SU-DHL-6 (cell line): ENCODE data around the gene C10orf53.

Source experiments
- H2AFZ ChIP-seq: fragments of 200-600 bp; sonication (generic); 2 replicates; pipeline ENCODE4 v1.6.1; 2014; ENCODE audit warnings: low read depth, mild to moderate bottlenecking, moderate library complexity, mixed read lengths, antibody characterized with exemption, low read length; ENCODE audit not compliant: severe bottlenecking
- H3F3A ChIP-seq: fragments of 200-600 bp; shearing (Covaris generic); 2 replicates; pipeline ENCODE4 v1.6.0; 2016; ENCODE audit warnings: antibody characterized with exemption, mild to moderate bottlenecking; ENCODE audit not compliant: insufficient read depth
- H3K27ac ChIP-seq: fragments of 200-600 bp; sonication (generic); 2 replicates; pipeline ENCODE4 v1.5.1; 2016; ENCODE audit warnings: low read depth, mild to moderate bottlenecking, low read length, moderate library complexity, mixed read lengths
- H3K27me3 ChIP-seq: fragments of 200-600 bp; sonication (generic), shearing (Covaris generic); 2 replicates; pipeline ENCODE4 v1.6.0; 2014; ENCODE audit warnings: mild to moderate bottlenecking, low read length
- H3K36me3 ChIP-seq: fragments of 200-600 bp; sonication (generic); 2 replicates; pipeline ENCODE4 v1.6.1; 2014; ENCODE audit warnings: mild to moderate bottlenecking, low read length, mixed read lengths
- H3K4me2 ChIP-seq: fragments of 300-600, 200-600 bp; shearing (Covaris generic), sonication (generic); 2 replicates; pipeline ENCODE4 v1.6.0; 2014; ENCODE audit warnings: low read length, low read depth, mild to moderate bottlenecking; ENCODE audit not compliant: poor library complexity, severe bottlenecking
- H3K4me3 ChIP-seq: fragments of 200-600 bp; sonication (generic); 2 replicates; pipeline ENCODE4 v1.5.1; 2014; ENCODE audit warnings: antibody characterized with exemption, low read length, mild to moderate bottlenecking, mixed read lengths; ENCODE audit not compliant: insufficient read depth, poor library complexity, severe bottlenecking
- H3K79me2 ChIP-seq: fragments of 200-600 bp; sonication (generic); 2 replicates; pipeline ENCODE4 v1.6.1; 2014; ENCODE audit warnings: mild to moderate bottlenecking, low read length, moderate library complexity; ENCODE audit not compliant: insufficient read depth
- H3K9ac ChIP-seq: fragments of 200-600 bp; sonication (generic); 2 replicates; pipeline ENCODE4 v1.7.0; 2014; ENCODE audit warnings: mild to moderate bottlenecking, low read length
- H3K9me2 ChIP-seq: fragments of 200-600 bp; sonication (generic); replicated peaks from 2 replicates; pipeline ENCODE4 v1.6.1; 2014; ENCODE audit warnings: low read length; ENCODE audit not compliant: insufficient read depth
- H3K9me3 ChIP-seq: fragments of 200-600 bp; sonication (generic); 2 replicates; pipeline ENCODE4 v1.6.1; 2014; ENCODE audit warnings: low read length, mixed read lengths; ENCODE audit not compliant: insufficient read depth
- H4K20me1 ChIP-seq: fragments of 200-600 bp; sonication (generic); 2 replicates; pipeline ENCODE4 v1.6.1; 2014; ENCODE audit warnings: low read depth, mild to moderate bottlenecking, antibody characterized with exemption, low read length, moderate library complexity, mixed read lengths
- CTCF ChIP-seq: fragments of 200-600 bp; sonication (generic); IDR thresholded peaks from one replicate; pipeline ENCODE4 v1.5.1; 2017; ENCODE audit warnings: antibody characterized with exemption, mild to moderate bottlenecking, low read length, moderate library complexity; ENCODE audit not compliant: insufficient read depth, poor library complexity, severe bottlenecking
- EZH2phosphoT487 ChIP-seq: fragments of 200-600 bp; sonication (generic), shearing (Covaris generic); conservative IDR thresholded peaks from 2 replicates; pipeline ENCODE4 v1.6.1; 2018; ENCODE audit warnings: mild to moderate bottlenecking, antibody characterized with exemption, low read length, moderate library complexity, mixed read lengths

The C10orf53 gene

GRCh38 chr10:49679480-49679893 lies at the start of gene C10orf53:
TSS of gene C10orf53 (plus strand) at chr10:49679651. CDS start at chr10:49679698, 47 bp downstream.
- TF ChIP-seq EZH2phosphoT487 (no peak), CTCF (no peak)

GRCh38 chr10:49631975-49632374 lies 47.5 kb upstream of the C10orf53 start:
- Histone ChIP-seq H3K9me2 (no peaks in the 10 kb centered on the region), H4K20me1 (no peaks in the 10 kb centered on the region), H3K27me3 (no peaks in the 10 kb centered on the region), H3K27ac (no peak overlapping the region), H3F3A (no peaks in the 10 kb centered on the region), H3K4me2 (no peak overlapping the region), H3K79me2 (no peaks in the 10 kb centered on the region), H2AFZ (no peak overlapping the region), H3K4me3 (no peak overlapping the region), H3K36me3 (no peaks in the 10 kb centered on the region), H3K9me3 (no peaks in the 10 kb centered on the region), H3K9ac (no peak overlapping the region)
- TF ChIP-seq CTCF (no peak), EZH2phosphoT487 (no peak)

More at GRCh38 chr10:49679480-49679893, at the start of gene C10orf53:
- Histone ChIP-seq H3K9me2 (no peaks in the 10 kb centered on the region), H3K27me3 (no peaks in the 10 kb centered on the region; the same call in 1 of the 2 replicates), H3K9ac (no peak within 1 kb of the TSS), H3F3A (no peaks in the 10 kb centered on the region), H3K9me3 (no peaks in the 10 kb centered on the region), H3K36me3 (no peaks in the 10 kb centered on the region), H3K4me3 (no peak within 1 kb of the TSS), H4K20me1 (no peaks in the 10 kb centered on the region), H3K4me2 (no peak within 1 kb of the TSS), H3K79me2 (no peaks in the 10 kb centered on the region), H3K27ac (no peak within 1 kb of the TSS), H2AFZ (no peak within 1 kb of the TSS)

GRCh38 chr10:49632406-49633317 lies 46.8 kb upstream of the C10orf53 start:
- H3K9me3 ChIP-seq: no peaks in the 10 kb centered on the region
- H4K20me1 ChIP-seq: no peaks in the 10 kb centered on the region
- no peak overlapping the region for H3K9ac ChIP-seq
- no peak for TF ChIP-seq EZH2phosphoT487
- no peak for TF ChIP-seq CTCF
- no peak overlapping the region for H2AFZ ChIP-seq
- no peaks in the 10 kb centered on the region for H3K79me2 ChIP-seq
- H3K4me3 ChIP-seq: no peak overlapping the region
- no peak overlapping the region for H3K27ac ChIP-seq
- no peaks in the 10 kb centered on the region for H3F3A ChIP-seq
- H3K27me3 ChIP-seq: no peaks in the 10 kb centered on the region
- no peaks in the 10 kb centered on the region for H3K9me2 ChIP-seq
- no peak overlapping the region for H3K4me2 ChIP-seq
- no peaks in the 10 kb centered on the region for H3K36me3 ChIP-seq
